H1 (cell line): ENCODE data around the gene PRR29. TPM values are rescaled to one million over a fixed set of nuclear protein-coding genes. Genes with fewer than 3 reads are reported as not detected.

ENCODE experiments used
- CTCF ChIA-PET: fragments of 300-600 bp; sonication (Branson Sonifier 250); formaldehyde crosslinking; loops from one replicate; lab custom pipeline; 2021; ENCODE audit not compliant: partially characterized antibody; lab: Charles Lee
- POLR2A ChIA-PET: fragments of 300-600 bp; sonication (Branson Sonifier 250); formaldehyde crosslinking; loops from one replicate; lab custom pipeline; 2021; ENCODE audit warnings: inconsistent platforms; ENCODE audit not compliant: partially characterized antibody; lab: Charles Lee
- DNase-seq, 2 experiments: peaks; one replicate each; pipeline versions ENCODE4 v3.0.0 to v3.0.0-alpha.2; 2010 to 2022; ENCODE audit warnings: low spot score in 2 of 2, low read depth in 1 of 2, mixed read lengths in 1 of 2
- FAIRE-seq: peaks from 2 replicates; lab custom pipeline; 2011; peaks lifted over from hg19 to GRCh38; lab: Jason Lieb, UNC
- H2AFZ ChIP-seq: 2 replicates; pipeline ENCODE4 v1.8.1; 2012; ENCODE audit warnings: low read length, inconsistent platforms
- H2AK5ac ChIP-seq: 2 replicates; pipeline ENCODE4 v1.6.1; 2013; ENCODE audit warnings: low read depth, low read length
- H2BK120ac ChIP-seq: replicated peaks from 2 replicates; pipeline ENCODE3; 2013; ENCODE audit warnings: low read depth, low read length, inconsistent platforms
- H2BK12ac ChIP-seq: 2 replicates; pipeline ENCODE4 v1.6.1; 2013; ENCODE audit warnings: low read depth, low read length
- H2BK15ac ChIP-seq: 2 replicates; pipeline ENCODE4 v1.6.1; 2013; ENCODE audit warnings: low read length
- H2BK20ac ChIP-seq: 2 replicates; pipeline ENCODE4 v1.6.1; 2013; ENCODE audit warnings: low read length
- H2BK5ac ChIP-seq: 2 replicates; pipeline ENCODE4 v1.6.1; 2013; ENCODE audit warnings: low read depth, low read length
- H3K14ac ChIP-seq: 2 replicates; pipeline ENCODE4 v1.6.1; 2013; ENCODE audit warnings: inconsistent platforms; ENCODE audit not compliant: insufficient read length
- H3K18ac ChIP-seq: 2 replicates; pipeline ENCODE4 v1.6.1; 2013; ENCODE audit warnings: low read length; ENCODE audit errors: extremely low read depth
- H3K23ac ChIP-seq: 2 replicates; pipeline ENCODE4 v1.6.1; 2013; ENCODE audit warnings: inconsistent platforms; ENCODE audit not compliant: insufficient read length
- H3K23me2 ChIP-seq: 2 replicates; pipeline ENCODE4 v1.6.1; 2013; ENCODE audit warnings: low read depth, low read length
- H3K27ac ChIP-seq: 2 replicates; pipeline ENCODE4 v1.6.1; 2011; ENCODE audit warnings: low read depth, low read length, inconsistent platforms
- H3K27me3 ChIP-seq, 4 experiments: replicated peaks in 1 of 4; 1 replicate in 1 of 4; 2 replicates in 3 of 4; pipeline versions ENCODE4 v1.6.1 to v1.8.1; 2011 to 2013; ENCODE audit warnings: low read length in 3 of 4, mild to moderate bottlenecking in 3 of 4, inconsistent platforms in 2 of 4, mixed read lengths in 2 of 4, moderate library complexity in 1 of 4; ENCODE audit not compliant: control insufficient read depth in 3 of 4, insufficient read depth in 3 of 4; ENCODE audit errors: extremely low read depth in 1 of 4
- H3K36me3 ChIP-seq, 4 experiments: 2 replicates each; pipeline versions ENCODE4 v1.6.1 to v1.8.1; 2011 to 2013; ENCODE audit warnings: mild to moderate bottlenecking in 4 of 4, low read length in 3 of 4, moderate library complexity in 2 of 4, control low read depth in 1 of 4, inconsistent platforms in 1 of 4; ENCODE audit not compliant: insufficient read depth in 4 of 4, control insufficient read depth in 2 of 4
- H3K4ac ChIP-seq: replicated peaks from 2 replicates; pipeline ENCODE3; 2013; ENCODE audit warnings: low read length, low read depth, mixed read lengths, inconsistent platforms; ENCODE audit not compliant: insufficient read length
- H3K4me1 ChIP-seq, 4 experiments: replicated peaks in 1 of 4; 1 replicate in 1 of 4; 2 replicates in 3 of 4; pipeline versions ENCODE4 v1.6.1 to v1.8.1; 2011 to 2013; ENCODE audit warnings: low read length in 3 of 4, inconsistent platforms in 2 of 4, mixed read lengths in 1 of 4; ENCODE audit not compliant: insufficient read depth in 4 of 4, control insufficient read depth in 3 of 4
- H3K4me2 ChIP-seq, 2 experiments: 2 replicates each; pipeline versions ENCODE4 v1.6.1 to v1.8.1; 2011 to 2013; ENCODE audit warnings: low read depth in 2 of 2, low read length in 2 of 2, control low read depth in 1 of 2, inconsistent platforms in 1 of 2, mild to moderate bottlenecking in 1 of 2; ENCODE audit not compliant: insufficient read depth in 1 of 2
- H3K4me3 ChIP-seq, 4 experiments: fragments of 200-600, 300-600 bp in 1 of 4; sonication (generic), shearing (Covaris generic), sonication (Bioruptor Twin) in 1 of 4; 2 replicates each; pipeline versions ENCODE4 v1.5.1 to v1.8.1; 2011 to 2016; ENCODE audit warnings: low read length in 4 of 4, low read depth in 3 of 4, control low read depth in 2 of 4, inconsistent platforms in 2 of 4, mild to moderate bottlenecking in 2 of 4, mixed read lengths in 1 of 4, moderate library complexity in 1 of 4; ENCODE audit not compliant: insufficient read depth in 2 of 4; ENCODE audit errors: extremely low read depth in 1 of 4
- H3K56ac ChIP-seq: replicated peaks from 2 replicates; pipeline ENCODE3; 2013; ENCODE audit warnings: low read depth, mild to moderate bottlenecking, mixed read lengths, low read length, inconsistent platforms; ENCODE audit not compliant: insufficient read length
- H3K79me1 ChIP-seq: 2 replicates; pipeline ENCODE4 v1.6.1; 2013; ENCODE audit warnings: low read depth, low read length, control low read depth
- H3K79me2 ChIP-seq, 2 experiments: 2 replicates each; pipeline versions ENCODE4 v1.6.1 to v1.8.1; 2012 to 2013; ENCODE audit warnings: low read length in 2 of 2, mild to moderate bottlenecking in 2 of 2, inconsistent platforms in 1 of 2; ENCODE audit not compliant: insufficient read depth in 2 of 2, control insufficient read depth in 1 of 2
- H3K9ac ChIP-seq, 4 experiments: replicated peaks in 1 of 4; 1 replicate in 1 of 4; 2 replicates in 3 of 4; pipeline versions ENCODE4 v1.6.1 to v1.8.1; 2011 to 2013; ENCODE audit warnings: low read depth in 3 of 4, low read length in 3 of 4, control low read depth in 2 of 4, mild to moderate bottlenecking in 2 of 4, moderate library complexity in 2 of 4, inconsistent platforms in 1 of 4; ENCODE audit errors: extremely low read depth in 1 of 4
- H3K9me3 ChIP-seq, 2 experiments: 2 replicates each; pipeline versions ENCODE4 v1.6.1 to v1.8.1; 2012 to 2013; ENCODE audit warnings: mild to moderate bottlenecking in 2 of 2, moderate library complexity in 2 of 2, control low read depth in 1 of 2, inconsistent platforms in 1 of 2, low read depth in 1 of 2, low read length in 1 of 2, mixed read lengths in 1 of 2; ENCODE audit not compliant: insufficient read depth in 2 of 2
- H4K20me1 ChIP-seq, 2 experiments: replicated peaks in 1 of 2; 2 replicates each; pipeline versions ENCODE3 to v1.8.1; 2011 to 2013; ENCODE audit warnings: inconsistent platforms in 2 of 2, low read length in 2 of 2, mild to moderate bottlenecking in 1 of 2; ENCODE audit not compliant: insufficient read depth in 2 of 2, control insufficient read depth in 1 of 2
- H4K5ac ChIP-seq: 2 replicates; pipeline ENCODE4 v1.6.1; 2013; ENCODE audit warnings: low read length, low read depth, mixed read lengths, inconsistent platforms; ENCODE audit not compliant: insufficient read length
- H4K8ac ChIP-seq: 2 replicates; pipeline ENCODE4 v1.8.0; 2013; ENCODE audit warnings: mild to moderate bottlenecking, moderate library complexity, low read length, inconsistent platforms; ENCODE audit not compliant: insufficient read depth; ENCODE audit errors: extremely low read depth
- H4K91ac ChIP-seq: replicated peaks from 2 replicates; pipeline ENCODE3; 2013; ENCODE audit warnings: low read length, mixed read lengths, inconsistent platforms; ENCODE audit not compliant: insufficient read length
- CEBPB ChIP-seq: IDR thresholded peaks from 2 replicates; pipeline ENCODE4 v1.6.1; 2012; ENCODE audit warnings: low read depth, low read length
- CHD2 ChIP-seq: IDR thresholded peaks from 2 replicates; pipeline ENCODE4 v1.6.1; 2012; ENCODE audit warnings: low read length, improper control_type of control experiment
- CREB1 ChIP-seq: IDR thresholded peaks from 2 replicates; pipeline ENCODE4 v1.6.1; 2012; ENCODE audit warnings: inconsistent platforms
- KDM5A ChIP-seq: fragments of 200-600 bp; IDR thresholded peaks from 2 replicates; pipeline ENCODE4 v1.7.1; 2012; ENCODE audit warnings: mild to moderate bottlenecking, low read length, inconsistent platforms, mixed read lengths
- NRF1 ChIP-seq: IDR thresholded peaks from 2 replicates; pipeline ENCODE4 v1.6.1; 2011; ENCODE audit warnings: mild to moderate bottlenecking, low read depth, low read length, improper control_type of control experiment
- RAD21 ChIP-seq, 2 experiments: IDR thresholded peaks in 1 of 2; conservative IDR thresholded peaks in 1 of 2; 2 replicates each; pipeline ENCODE4 v1.6.1; 2011; ENCODE audit warnings: low read depth in 2 of 2, low read length in 2 of 2, improper control_type of control experiment in 1 of 2, inconsistent platforms in 1 of 2, mild to moderate bottlenecking in 1 of 2, moderate library complexity in 1 of 2
- RFX5 ChIP-seq: IDR thresholded peaks from 2 replicates; pipeline ENCODE4 v1.6.1; 2011; ENCODE audit warnings: low read depth, low read length, improper control_type of control experiment, borderline replicate concordance
- SIRT6 ChIP-seq: IDR thresholded peaks from one replicate; pipeline ENCODE4 v1.7.1; 2012; ENCODE audit warnings: low read length, inconsistent platforms
- WGBS, 2 experiments: shearing (Covaris generic) in 1 of 2; methylation state at CpG; one replicate each; pipeline versions ENCODE4 v1.1.6 to v1.1.7; 2013 to 2015; ENCODE audit warnings: low lambda C conversion rate in 2 of 2, mixed read lengths in 2 of 2, inconsistent platforms in 1 of 2, low coverage in 1 of 2, missing lambda C conversion rate in 1 of 2; ENCODE audit not compliant: insufficient replicate concordance in 2 of 2, insufficient coverage in 1 of 2, insufficient read length in 1 of 2; ENCODE audit errors: extremely low coverage in 1 of 2, missing lambda C conversion rate in 1 of 2; 5-methylcytosine and 5-hydroxymethylcytosine counted together
- polyA plus RNA-seq, 7 experiments: library from polyadenylated mRNA; depleted of rRNA in 3 of 7; stranded (reverse) in 5 of 7; unstranded in 2 of 7; fragments of >200 nt in 5 of 7; fragments of 200-250 nt in 2 of 7; gene quantifications; 1 replicate in 5 of 7; 2 replicates in 1 of 7; 4 replicates in 1 of 7; pipeline versions ENCODE4 v1.2.1 to v1.2.3, GENCODE V29; 2011 to 2013; ENCODE audit warnings: missing spikeins in 2 of 7, mixed read lengths in 2 of 7
- total RNA-seq: library from RNA; stranded (reverse); fragmentation: NEBNext Ultra II Directional; extraction: Animal tissue kit (Norgen Biotek cat#: 25700); gene quantifications from 2 replicates; pipeline ENCODE4 v1.2.1, GENCODE V29; 2021
- TF ChIP-seq, protein P1 (sequence below), 3 experiments: IDR thresholded peaks; 1 replicate in 2 of 3; 2 replicates in 1 of 3; pipeline versions ENCODE4 v1.5.1 to v1.6.1; 2011; ENCODE audit warnings: low read length in 3 of 3, mild to moderate bottlenecking in 3 of 3, inconsistent platforms in 2 of 3, low read depth in 1 of 3, moderate library complexity in 1 of 3; ENCODE audit not compliant: insufficient read depth in 1 of 3; ENCODE audit errors: control extremely low read depth in 1 of 3

The PRR29 gene
- total and polyA plus RNA-seq, 2 of the 8 experiments (the other 6 are each of a cell fraction or from before 2014, with no cell fraction given): 0.67 to 0.83 TPM

DNA sequence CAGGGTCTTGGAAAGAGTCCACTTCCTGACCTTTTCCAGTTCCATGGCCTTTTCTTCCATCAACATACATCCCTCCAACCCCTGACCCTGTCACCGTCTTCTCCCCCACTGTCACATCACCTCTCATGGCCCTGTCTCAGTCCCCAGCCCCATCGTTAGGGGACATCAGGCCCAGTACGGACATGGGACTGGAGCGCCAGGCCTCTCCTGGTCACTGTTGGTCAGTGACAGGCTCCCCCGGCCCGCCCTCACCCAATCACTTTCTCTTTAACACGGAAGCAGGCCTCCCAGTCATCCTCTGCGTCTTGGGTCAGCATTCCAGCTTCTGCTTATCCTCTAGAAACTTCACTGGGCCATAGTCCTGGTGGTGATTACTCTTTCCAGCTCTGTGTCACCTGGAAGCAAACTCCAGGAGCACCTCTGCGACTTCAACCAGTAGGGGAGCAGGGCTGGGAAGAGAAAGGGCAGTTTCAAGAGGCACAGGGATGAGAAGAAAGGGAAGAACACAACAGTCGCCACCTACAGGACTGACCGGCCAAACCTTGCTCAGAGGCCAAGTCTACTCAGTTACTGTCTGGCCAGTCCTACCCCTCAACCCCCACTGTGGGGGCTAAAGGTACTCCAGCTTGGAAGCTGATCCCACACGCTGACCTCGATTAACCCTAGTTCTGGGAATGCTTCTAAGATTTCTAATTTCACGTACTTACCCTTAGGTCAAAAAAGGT is 38.2 kb downstream of the PRR29 start:
- H4K8ac ChIP-seq: no peak overlapping the region
- no peak overlapping the region for H2BK120ac ChIP-seq
- 0 out of 2 replicates have a peak overlapping the region, but pooled peaks have one; percentile 60 for H2BK5ac ChIP-seq
- no peaks in the 10 kb centered on the region for H3K36me3 ChIP-seq
- H3K9me3 ChIP-seq: no peaks in the 10 kb centered on the region
- ChIA-PET POLR2A (interaction anchor here (1.1 to 1.4 kb wide), 3 partner anchors 27 to 110 kb away, joined by 4 to 7 read pairs (median 4); no protein-coding TSS in a partner anchor), CTCF (interaction anchor here (0.7 to 6.1 kb wide), 11 partner anchors 7 to 118 kb away, joined by 3 to 33 read pairs (median 6); partner anchors contain the start of gene GH1)
- H2BK20ac ChIP-seq: no peak overlapping the region
- no peak for FAIRE-seq
- H4K20me1 ChIP-seq: no peaks in the 10 kb centered on the region
- H3K4ac ChIP-seq: no peak overlapping the region
- no peak overlapping the region for H3K9ac ChIP-seq
- H3K14ac ChIP-seq: no peak overlapping the region
- H2BK12ac ChIP-seq: no peak overlapping the region
- H3K27me3 ChIP-seq: no peaks in the 10 kb centered on the region
- H4K5ac ChIP-seq: no peak overlapping the region
- H3K23ac ChIP-seq: no peak overlapping the region
- H4K91ac ChIP-seq: no peak overlapping the region
- WGBS, 2 experiments: 88% methylated on average over 12 of the region's 14 CpGs; no CpG with 5 or more reads in 1 of the 2 experiments
- peak in 1 of 2 experiments; percentile 65 for DNase-seq
- H3K56ac ChIP-seq: no peak overlapping the region
- no peak overlapping the region for H3K4me3 ChIP-seq
- 0 out of 2 replicates have a peak overlapping the region, but pooled peaks have one; percentile 71 for H2AFZ ChIP-seq
- H3K27ac ChIP-seq: no peak overlapping the region
- no peak overlapping the region for H3K18ac ChIP-seq
- no peak overlapping the region for H3K4me2 ChIP-seq
- H3K79me1 ChIP-seq: no peaks in the 10 kb centered on the region; the same call in 1 of the 2 replicates
- no peak overlapping the region; the same call in 1 of the 2 replicates for H2AK5ac ChIP-seq
- H2BK15ac ChIP-seq: no peak overlapping the region
- no peaks in the 10 kb centered on the region for H3K4me1 ChIP-seq
- H3K79me2 ChIP-seq: no peaks in the 10 kb centered on the region
- no peaks in the 10 kb centered on the region for H3K23me2 ChIP-seq
- TF ChIP-seq CEBPB (no peak), RFX5 (no peak), CHD2 (no peak), RAD21 (IDR thresholded peaks at IDR 0.05 in 1 of 2, conservative IDR thresholded peaks at IDR 0.05 in 1 of 2; ENCODE audit: low read depth in 2 of 2, low read length in 2 of 2) (peak; percentile 42 to 56; a peak in 3 of 4 replicates), NRF1 (no peak), SIRT6 (no peak), KDM5A (no peak), CREB1 (0 out of 2 replicates have a peak, but pooled peaks have one; percentile 15)
- TF ChIP-seq, protein P1, sequence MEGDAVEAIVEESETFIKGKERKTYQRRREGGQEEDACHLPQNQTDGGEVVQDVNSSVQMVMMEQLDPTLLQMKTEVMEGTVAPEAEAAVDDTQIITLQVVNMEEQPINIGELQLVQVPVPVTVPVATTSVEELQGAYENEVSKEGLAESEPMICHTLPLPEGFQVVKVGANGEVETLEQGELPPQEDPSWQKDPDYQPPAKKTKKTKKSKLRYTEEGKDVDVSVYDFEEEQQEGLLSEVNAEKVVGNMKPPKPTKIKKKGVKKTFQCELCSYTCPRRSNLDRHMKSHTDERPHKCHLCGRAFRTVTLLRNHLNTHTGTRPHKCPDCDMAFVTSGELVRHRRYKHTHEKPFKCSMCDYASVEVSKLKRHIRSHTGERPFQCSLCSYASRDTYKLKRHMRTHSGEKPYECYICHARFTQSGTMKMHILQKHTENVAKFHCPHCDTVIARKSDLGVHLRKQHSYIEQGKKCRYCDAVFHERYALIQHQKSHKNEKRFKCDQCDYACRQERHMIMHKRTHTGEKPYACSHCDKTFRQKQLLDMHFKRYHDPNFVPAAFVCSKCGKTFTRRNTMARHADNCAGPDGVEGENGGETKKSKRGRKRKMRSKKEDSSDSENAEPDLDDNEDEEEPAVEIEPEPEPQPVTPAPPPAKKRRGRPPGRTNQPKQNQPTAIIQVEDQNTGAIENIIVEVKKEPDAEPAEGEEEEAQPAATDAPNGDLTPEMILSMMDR (IDR thresholded peaks at IDR 0.05; ENCODE audit: control extremely low read depth in 1 of 3, insufficient read depth in 1 of 3, low read depth in 1 of 3, low read length in 3 of 3): peak; percentile 68 to 84 (median 82)
